ENCODE results near the gene SOX6. TPM values are rescaled to one million over a fixed set of nuclear protein-coding genes. Genes with fewer than 3 reads are reported as not detected.

Gene SOX6
- total and polyA plus RNA-seq, 2 of the 13 experiments (the other 11 are each of a cell fraction or from before 2014, with no cell fraction given): 2.6 to 11.2 TPM

DNA sequence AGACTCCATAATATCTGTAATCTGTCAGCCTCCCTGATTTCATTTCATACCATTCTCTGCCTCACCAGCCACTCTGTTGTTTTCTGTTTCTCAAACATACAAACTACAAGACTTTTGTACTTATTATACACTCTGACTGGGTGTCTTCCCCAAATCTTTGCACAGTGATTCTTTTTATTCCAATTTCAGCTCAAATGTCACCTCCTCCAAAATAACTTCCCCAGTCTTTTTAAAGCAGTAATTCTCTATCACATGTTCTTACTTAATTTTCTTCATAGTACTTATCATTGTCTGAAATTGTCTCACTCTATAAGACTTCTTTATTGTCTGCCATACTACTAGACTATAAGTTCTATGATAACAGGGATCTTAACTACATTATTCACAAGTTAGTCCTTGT is 19.6 kb downstream of the SOX6 start:
- ChIA-PET POLR2A (no interaction called here), CTCF (ENCODE audit: low intra/inter-chr PET ratio, low total read pairs) (no interaction called here)
- H2AFZ ChIP-seq (ENCODE audit: low read length): no peak overlapping the region
- peaks cover 20% of the 10 kb centered on the region for H3K4me1 ChIP-seq (ENCODE audit: insufficient read depth, low read length)
- no peak overlapping the region for H3K27ac ChIP-seq (ENCODE audit: extremely low read length, insufficient read depth, low read length)
- ATAC-seq (no peak), FAIRE-seq (no peak), DNase-seq (ENCODE audit: low spot score) (no peak)
- H3K27me3 ChIP-seq (ENCODE audit: control insufficient read depth in 1 of 2, insufficient read depth in 2 of 2, low read length in 2 of 2): no peaks in the 10 kb centered on the region
- no TSS peak for BruUV-seq (replicated peaks)
- H3K36me3 ChIP-seq (replicated peaks in 1 of 2; ENCODE audit: control insufficient read depth in 1 of 2, insufficient read depth in 2 of 2, low read length in 2 of 2): no peaks in the 10 kb centered on the region
- no peaks in the 10 kb centered on the region for H3K79me2 ChIP-seq (ENCODE audit: insufficient read depth, low read length)
- intact Hi-C loops (cut with micrococcal nuclease; ENCODE audit: unreplicated experiment): no loop called here
- no peaks in the 10 kb centered on the region for H4K20me1 ChIP-seq (ENCODE audit: insufficient read depth, low read length)
- in situ Hi-C loops (cut with HindIII; ENCODE audit: extremely low pct_ligation_motif_present, low pct_unique_long_range_greater_than_20kb): no loop called here
- no peak overlapping the region for H3K4me2 ChIP-seq (ENCODE audit: low read depth, low read length)
- H3K9ac ChIP-seq (ENCODE audit: insufficient read depth, low read depth, low read length): no peak overlapping the region
- H3K9me3 ChIP-seq (ENCODE audit: low read length): no peaks in the 10 kb centered on the region
- H3K4me3 ChIP-seq (replicated peaks in 1 of 3; ENCODE audit: insufficient read depth in 1 of 3, low read depth in 2 of 3, low read length in 3 of 3): no peak overlapping the region
- no peak for TF ChIP-seq DPF2 (CRISPR knock-in tag; IDR thresholded peaks at IDR 0.05; ENCODE audit: borderline replicate concordance, low read depth)
- TF ChIP-seq PTBP1 (IDR thresholded peaks at IDR 0.05; ENCODE audit: low read depth, low read length, poor library complexity, severe bottlenecking): no peak
- no peak for TF ChIP-seq ARID4A (CRISPR knock-in tag; IDR thresholded peaks at IDR 0.05; ENCODE audit: borderline replicate concordance)
- TF ChIP-seq MAF1 (CRISPR knock-in tag; IDR thresholded peaks at IDR 0.05; ENCODE audit: borderline replicate concordance): no peak
- no peak for TF ChIP-seq ZNF83 (CRISPR knock-in tag; IDR thresholded peaks at IDR 0.05; ENCODE audit: borderline replicate concordance)
- TF ChIP-seq, protein P1, sequence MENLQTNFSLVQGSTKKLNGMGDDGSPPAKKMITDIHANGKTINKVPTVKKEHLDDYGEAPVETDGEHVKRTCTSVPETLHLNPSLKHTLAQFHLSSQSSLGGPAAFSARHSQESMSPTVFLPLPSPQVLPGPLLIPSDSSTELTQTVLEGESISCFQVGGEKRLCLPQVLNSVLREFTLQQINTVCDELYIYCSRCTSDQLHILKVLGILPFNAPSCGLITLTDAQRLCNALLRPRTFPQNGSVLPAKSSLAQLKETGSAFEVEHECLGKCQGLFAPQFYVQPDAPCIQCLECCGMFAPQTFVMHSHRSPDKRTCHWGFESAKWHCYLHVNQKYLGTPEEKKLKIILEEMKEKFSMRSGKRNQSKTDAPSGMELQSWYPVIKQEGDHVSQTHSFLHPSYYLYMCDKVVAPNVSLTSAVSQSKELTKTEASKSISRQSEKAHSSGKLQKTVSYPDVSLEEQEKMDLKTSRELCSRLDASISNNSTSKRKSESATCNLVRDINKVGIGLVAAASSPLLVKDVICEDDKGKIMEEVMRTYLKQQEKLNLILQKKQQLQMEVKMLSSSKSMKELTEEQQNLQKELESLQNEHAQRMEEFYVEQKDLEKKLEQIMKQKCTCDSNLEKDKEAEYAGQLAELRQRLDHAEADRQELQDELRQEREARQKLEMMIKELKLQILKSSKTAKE (CRISPR knock-in tag; IDR thresholded peaks at IDR 0.05; ENCODE audit: borderline replicate concordance): no peak
- no peak for TF ChIP-seq PHB2 (IDR thresholded peaks at IDR 0.05; ENCODE audit: partially characterized antibody)
- no peak for TF ChIP-seq ZFP62 (CRISPR knock-in tag; IDR thresholded peaks at IDR 0.05)
- no peak for TF ChIP-seq GFI1 (CRISPR knock-in tag; IDR thresholded peaks at IDR 0.05; ENCODE audit: borderline replicate concordance)
- TF ChIP-seq, protein P2, sequence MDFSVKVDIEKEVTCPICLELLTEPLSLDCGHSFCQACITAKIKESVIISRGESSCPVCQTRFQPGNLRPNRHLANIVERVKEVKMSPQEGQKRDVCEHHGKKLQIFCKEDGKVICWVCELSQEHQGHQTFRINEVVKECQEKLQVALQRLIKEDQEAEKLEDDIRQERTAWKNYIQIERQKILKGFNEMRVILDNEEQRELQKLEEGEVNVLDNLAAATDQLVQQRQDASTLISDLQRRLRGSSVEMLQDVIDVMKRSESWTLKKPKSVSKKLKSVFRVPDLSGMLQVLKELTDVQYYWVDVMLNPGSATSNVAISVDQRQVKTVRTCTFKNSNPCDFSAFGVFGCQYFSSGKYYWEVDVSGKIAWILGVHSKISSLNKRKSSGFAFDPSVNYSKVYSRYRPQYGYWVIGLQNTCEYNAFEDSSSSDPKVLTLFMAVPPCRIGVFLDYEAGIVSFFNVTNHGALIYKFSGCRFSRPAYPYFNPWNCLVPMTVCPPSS (IDR thresholded peaks at IDR 0.05): no peak
- TF ChIP-seq ZNF296 (CRISPR knock-in tag; conservative IDR thresholded peaks at IDR 0.05): no peak
- TF ChIP-seq ATAD3A (CRISPR knock-in tag; IDR thresholded peaks at IDR 0.05): no peak
- TF ChIP-seq ZNF572 (CRISPR knock-in tag; IDR thresholded peaks at IDR 0.05): no peak
- TF ChIP-seq ZNF775 (CRISPR knock-in tag; IDR thresholded peaks at IDR 0.05; ENCODE audit: borderline replicate concordance): no peak
- no peak for TF ChIP-seq ZNF260 (CRISPR knock-in tag; IDR thresholded peaks at IDR 0.05; ENCODE audit: borderline replicate concordance, low read depth)
- TF ChIP-seq TAF1 (CRISPR knock-in tag; IDR thresholded peaks at IDR 0.05): no peak
- TF ChIP-seq ZNF331 (CRISPR knock-in tag; IDR thresholded peaks at IDR 0.05): no peak
- no peak for TF ChIP-seq ZNF777 (CRISPR knock-in tag; IDR thresholded peaks at IDR 0.05)
